Progenitor cell of endocrine pancreas (in vitro differentiated cells): ENCODE measurements around the gene CR1L. TPM values are rescaled to one million over a fixed set of nuclear protein-coding genes. Genes with fewer than 3 reads are reported as not detected.

ENCODE experiments used
- DNase-seq: peaks from one replicate; pipeline ENCODE4 v3.0.0; 2021; ENCODE audit warnings: low spot score; ENCODE audit not compliant: unreplicated experiment
- H3K27ac Mint-ChIP-seq: 2 replicates; pipeline ENCODE4 v1.8.0; 2021; ENCODE audit warnings: mild to moderate bottlenecking, moderate library complexity, mixed read lengths
- H3K27me3 Mint-ChIP-seq: 2 replicates; pipeline ENCODE4 v1.8.0; 2021; ENCODE audit warnings: mixed read lengths
- H3K36me3 Mint-ChIP-seq: 2 replicates; pipeline ENCODE4 v1.8.0; 2022; ENCODE audit warnings: mixed read lengths; ENCODE audit not compliant: insufficient read depth
- H3K4me1 Mint-ChIP-seq: 2 replicates; pipeline ENCODE4 v1.8.0; 2021; ENCODE audit warnings: low read depth, mixed read lengths
- H3K4me3 Mint-ChIP-seq: 2 replicates; pipeline ENCODE4 v1.8.0; 2021; ENCODE audit warnings: low read depth, mild to moderate bottlenecking, moderate library complexity, mixed read lengths
- H3K9me3 Mint-ChIP-seq: 2 replicates; pipeline ENCODE4 v1.8.0; 2021; ENCODE audit warnings: low read depth, mixed read lengths
- total RNA-seq: library from RNA; stranded (reverse); gene quantifications from 2 replicates; pipeline ENCODE4 v1.2.1, GENCODE V29; 2021
- TF ChIP-seq, protein P1 (sequence below): fragments of 200-600 bp; sonication (generic); IDR thresholded peaks from one replicate; pipeline ENCODE4 v1.5.0; 2021; ENCODE audit warnings: antibody characterized with exemption, mild to moderate bottlenecking; ENCODE audit not compliant: unreplicated experiment

The CR1L gene
- total RNA-seq, 1 donor from 2014 or later, result not detected

DNA sequence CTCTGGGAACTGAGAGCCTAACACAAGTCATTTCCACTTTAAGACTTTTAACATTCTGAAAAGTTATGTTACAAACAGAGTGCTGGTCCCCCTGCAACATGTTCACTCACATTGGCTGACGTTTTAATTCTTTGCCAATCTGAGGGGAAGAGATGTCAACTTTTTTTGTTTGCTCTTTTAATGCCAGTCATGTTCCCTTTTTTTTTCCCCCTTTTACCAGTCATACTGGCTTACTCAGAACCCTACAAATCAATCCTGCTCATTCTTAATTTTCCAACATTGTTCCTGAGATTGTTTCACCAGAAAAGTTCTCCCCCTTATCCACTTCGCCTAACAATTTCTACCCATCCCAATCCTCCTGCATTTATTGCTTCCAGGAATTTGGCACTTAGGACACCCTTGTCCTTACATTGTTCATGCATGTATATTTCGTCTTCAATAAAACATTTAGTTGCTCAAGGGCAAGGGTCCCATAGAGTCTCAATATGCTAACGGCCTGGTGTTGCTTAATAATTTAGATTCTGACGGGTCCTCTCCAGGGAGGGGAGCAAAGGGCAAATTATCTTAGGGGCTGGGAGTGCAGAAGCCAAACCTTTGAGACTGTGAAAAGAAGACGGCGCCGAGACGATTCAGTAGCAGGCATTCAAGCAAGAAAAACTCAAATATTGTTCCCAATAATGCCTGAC is 624 bp upstream of the CR1L start:
- H3K9me3 Mint-ChIP-seq, result no peaks in the 10 kb centered on the region
- H3K4me3 Mint-ChIP-seq, result no peak overlapping the region
- no peak overlapping the region for H3K27ac Mint-ChIP-seq
- no peaks in the 10 kb centered on the region for H3K27me3 Mint-ChIP-seq
- DNase-seq, result no peak
- no peaks in the 10 kb centered on the region for H3K36me3 Mint-ChIP-seq
- peaks cover 22% of the 10 kb centered on the region for H3K4me1 Mint-ChIP-seq
- TF ChIP-seq, protein P1, sequence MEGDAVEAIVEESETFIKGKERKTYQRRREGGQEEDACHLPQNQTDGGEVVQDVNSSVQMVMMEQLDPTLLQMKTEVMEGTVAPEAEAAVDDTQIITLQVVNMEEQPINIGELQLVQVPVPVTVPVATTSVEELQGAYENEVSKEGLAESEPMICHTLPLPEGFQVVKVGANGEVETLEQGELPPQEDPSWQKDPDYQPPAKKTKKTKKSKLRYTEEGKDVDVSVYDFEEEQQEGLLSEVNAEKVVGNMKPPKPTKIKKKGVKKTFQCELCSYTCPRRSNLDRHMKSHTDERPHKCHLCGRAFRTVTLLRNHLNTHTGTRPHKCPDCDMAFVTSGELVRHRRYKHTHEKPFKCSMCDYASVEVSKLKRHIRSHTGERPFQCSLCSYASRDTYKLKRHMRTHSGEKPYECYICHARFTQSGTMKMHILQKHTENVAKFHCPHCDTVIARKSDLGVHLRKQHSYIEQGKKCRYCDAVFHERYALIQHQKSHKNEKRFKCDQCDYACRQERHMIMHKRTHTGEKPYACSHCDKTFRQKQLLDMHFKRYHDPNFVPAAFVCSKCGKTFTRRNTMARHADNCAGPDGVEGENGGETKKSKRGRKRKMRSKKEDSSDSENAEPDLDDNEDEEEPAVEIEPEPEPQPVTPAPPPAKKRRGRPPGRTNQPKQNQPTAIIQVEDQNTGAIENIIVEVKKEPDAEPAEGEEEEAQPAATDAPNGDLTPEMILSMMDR, result no peak

DNA sequence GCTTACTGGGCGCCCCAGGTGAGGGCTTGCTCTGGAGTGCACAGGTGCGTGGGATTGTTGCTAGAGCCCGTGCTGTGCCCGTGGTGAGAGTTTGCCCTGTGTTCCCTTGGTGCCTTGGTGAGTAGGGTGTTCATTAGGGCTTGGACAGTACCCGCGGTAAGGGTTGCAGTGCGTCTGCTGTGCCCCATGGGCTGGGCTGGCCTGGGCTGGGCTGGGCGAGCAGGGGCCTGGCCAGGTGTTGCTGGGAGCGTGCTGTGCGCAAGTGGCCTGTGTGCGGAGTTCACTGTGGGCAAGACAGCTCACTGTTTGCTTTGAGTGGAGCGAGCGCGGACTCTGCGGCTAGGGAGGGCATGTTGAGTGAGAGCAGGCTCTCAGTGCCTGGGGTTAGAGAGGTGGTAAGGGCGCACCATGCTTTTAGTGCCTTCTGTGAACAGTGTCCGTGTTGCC is 725 bp downstream of the CR1L start:
- Mint-ChIP-seq H3K4me1 (peaks cover 26% of the 10 kb centered on the region), H3K9me3 (no peaks in the 10 kb centered on the region), H3K36me3 (no peaks in the 10 kb centered on the region), H3K27ac (no peak overlapping the region), H3K4me3 (no peak overlapping the region), H3K27me3 (no peaks in the 10 kb centered on the region)
- TF ChIP-seq, protein P1, result no peak
- no peak for DNase-seq

DNA sequence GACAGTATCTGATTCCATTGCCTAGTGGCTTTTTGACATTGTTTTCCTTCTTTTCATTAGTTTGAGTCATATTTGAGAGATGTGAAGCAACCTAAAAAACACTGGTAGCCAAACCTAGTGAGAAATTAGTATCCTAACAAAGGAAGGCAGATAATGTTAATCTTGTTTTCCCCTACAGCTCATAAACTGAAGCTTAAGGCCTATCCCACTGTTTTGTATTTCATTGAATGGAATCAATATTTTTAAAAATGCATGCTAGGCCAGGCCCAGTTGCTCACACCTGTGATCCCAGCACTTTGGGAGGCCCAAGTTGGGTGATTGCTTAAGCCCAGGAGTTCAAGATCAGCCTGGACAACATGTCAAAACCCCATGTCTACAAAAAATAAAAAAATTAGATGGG is 1.2 kb downstream of the CR1L start:
- H3K36me3 Mint-ChIP-seq, result no peaks in the 10 kb centered on the region
- DNase-seq, result no peak
- H3K4me3 Mint-ChIP-seq, result no peak overlapping the region
- TF ChIP-seq, protein P1, result no peak
- peaks cover 26% of the 10 kb centered on the region for H3K4me1 Mint-ChIP-seq
- H3K9me3 Mint-ChIP-seq, result no peaks in the 10 kb centered on the region
- H3K27ac Mint-ChIP-seq, result no peak overlapping the region
- H3K27me3 Mint-ChIP-seq, result no peaks in the 10 kb centered on the region

DNA sequence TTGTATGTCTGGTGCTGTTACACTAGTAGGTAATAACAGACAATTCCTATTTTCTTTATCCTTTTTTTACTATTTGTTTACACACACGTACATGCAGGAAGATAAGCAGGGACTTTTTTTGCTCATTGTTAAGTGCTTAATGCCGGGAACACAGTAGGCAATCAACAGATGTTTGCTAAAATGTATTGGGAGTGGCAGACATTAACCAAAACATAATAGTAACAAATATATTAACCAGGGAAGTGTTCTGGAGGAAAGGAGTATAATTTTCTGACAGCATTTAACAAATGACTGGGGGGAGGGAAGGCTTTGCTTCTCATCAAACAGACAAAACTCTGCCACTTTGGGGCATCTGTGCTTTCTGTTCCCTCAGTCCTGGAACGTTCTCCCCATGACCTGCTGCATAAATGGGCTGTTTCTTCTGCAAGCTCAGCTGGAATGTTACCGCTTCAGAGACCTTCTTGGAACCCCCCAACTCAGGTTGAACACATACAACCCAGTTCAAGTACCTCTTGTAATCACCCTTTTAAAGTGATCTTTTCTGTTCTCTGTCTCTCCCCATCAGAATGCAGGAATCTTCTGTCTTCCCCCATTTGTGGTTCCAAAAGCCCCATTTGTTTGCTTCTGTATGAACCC is 2.1 kb downstream of the CR1L start:
- Mint-ChIP-seq H3K4me1 (peaks cover 26% of the 10 kb centered on the region), H3K9me3 (no peaks in the 10 kb centered on the region), H3K4me3 (no peak overlapping the region), H3K27me3 (no peaks in the 10 kb centered on the region), H3K36me3 (no peaks in the 10 kb centered on the region), H3K27ac (no peak overlapping the region)
- TF ChIP-seq, protein P1, result no peak
- DNase-seq, result no peak

DNA sequence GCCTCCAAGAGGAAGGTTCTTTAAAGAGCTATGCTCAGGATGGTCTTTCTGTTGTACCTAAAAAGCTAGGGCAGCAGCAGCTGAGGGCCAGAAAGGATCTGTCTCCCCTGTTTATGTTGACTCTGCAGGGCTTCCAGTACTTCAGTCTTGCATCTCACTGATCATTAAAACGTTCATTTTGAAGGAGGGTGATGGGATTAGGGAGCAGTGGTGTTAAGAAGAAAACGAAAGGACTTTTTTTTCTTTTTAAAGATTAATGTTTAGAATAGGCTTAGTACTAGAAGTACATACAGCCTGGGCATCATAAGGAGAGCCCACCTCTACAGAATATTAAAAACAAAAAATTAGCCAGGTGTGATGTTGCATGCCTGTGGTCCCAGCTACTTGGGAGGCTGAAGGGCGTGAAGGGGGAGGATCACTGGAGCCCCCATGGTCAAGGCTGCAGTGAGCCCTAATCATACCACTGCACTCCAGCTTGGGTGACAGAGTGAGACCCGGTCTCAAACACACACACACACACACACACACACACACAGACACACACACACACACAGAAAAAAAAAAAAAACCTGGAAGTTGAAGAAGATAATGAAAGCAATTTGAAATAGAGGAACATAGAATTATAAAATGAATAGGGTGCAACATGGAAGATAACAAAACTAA is 2.9 kb downstream of the CR1L start:
- no peak for DNase-seq
- no peaks in the 10 kb centered on the region for H3K27me3 Mint-ChIP-seq
- TF ChIP-seq, protein P1, result no peak
- no peaks in the 10 kb centered on the region for H3K36me3 Mint-ChIP-seq
- no peaks in the 10 kb centered on the region for H3K9me3 Mint-ChIP-seq
- no peak overlapping the region for H3K4me3 Mint-ChIP-seq
- no peak overlapping the region for H3K27ac Mint-ChIP-seq
- H3K4me1 Mint-ChIP-seq, result peaks cover 26% of the 10 kb centered on the region
